Stimulated activated CD4-positive, alpha-beta T cell treated with anti-CD3 and anti-CD28 coated beads, Interleukin-15, amount 100 ng/mL, for 1 hour (primary cell): ENCODE data around the gene TNNT2.

ENCODE experiments used
- DNase-seq, 2 donors: peaks; one replicate each; pipeline ENCODE4 v3.0.0-alpha.2; 2020; ENCODE audit warnings: low read depth in 1 of 2, low spot score in 1 of 2

TNNT2 gene

GRCh38 chr1:201318504-201319340 is 58.8 kb downstream of the TNNT2 start:
- no peak for DNase-seq

- DNase-seq: no peak
Observed at GRCh38 chr1:201317551-201317950, 59.9 kb downstream of the TNNT2 start.

GRCh38 chr1:201316556-201316955 is 60.9 kb downstream of the TNNT2 start:
- no peak for DNase-seq

- DNase-seq: no peak
Observed at GRCh38 chr1:201313086-201313485, 64.4 kb downstream of the TNNT2 start.

GRCh38 chr1:201312298-201312697 is 65.2 kb downstream of the TNNT2 start:
- no peak for DNase-seq

GRCh38 chr1:201311356-201312011 is 66.0 kb downstream of the TNNT2 start:
- DNase-seq: no peak

GRCh38 chr1:201310986-201311355 is 66.5 kb downstream of the TNNT2 start:
- DNase-seq: no peak

- no peak for DNase-seq
Observed at GRCh38 chr1:201310251-201310985, 67.1 kb downstream of the TNNT2 start.

- DNase-seq: no peak
Observed at GRCh38 chr1:201309416-201309815, 68.1 kb downstream of the TNNT2 start.
